ENCODE measurements around the gene C19orf12.

DNA sequence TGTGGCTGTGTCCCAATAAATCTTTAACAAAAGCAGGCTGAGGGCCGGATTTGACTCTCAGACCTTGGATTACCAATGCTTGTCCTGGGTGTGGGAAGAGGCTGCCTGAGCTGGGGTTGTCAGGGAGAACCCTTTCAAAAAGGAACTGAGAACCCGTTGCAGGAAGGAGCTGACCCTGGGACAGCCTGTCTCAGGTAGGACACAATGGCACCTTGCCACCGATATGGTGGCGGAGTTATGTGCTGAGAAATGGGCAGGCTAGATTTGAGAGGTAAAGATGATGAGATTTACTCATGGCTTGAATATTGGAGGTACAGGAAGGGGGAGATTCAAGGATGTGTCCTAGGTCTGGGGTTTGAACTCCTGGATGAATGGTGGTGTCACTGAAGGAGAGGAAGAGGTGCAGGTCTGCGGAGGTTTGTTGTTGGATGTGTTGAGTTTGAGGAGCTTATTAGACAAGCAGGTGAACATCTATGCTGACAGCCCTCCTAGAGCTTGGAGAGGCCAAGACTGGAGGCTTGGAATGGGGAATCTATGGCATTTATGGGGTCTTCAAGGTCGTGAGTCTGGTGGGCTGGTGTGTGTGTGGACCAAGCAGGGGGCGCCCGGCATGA is 42.6 kb downstream of the C19orf12 start:
- TF ChIP-seq POLR2AphosphoS5 (IDR thresholded peaks at IDR 0.05) (no peak), POLR2A (IDR thresholded peaks at IDR 0.05; ENCODE audit: low read depth) (no peak)
- TF ChIP-seq, protein P1, sequence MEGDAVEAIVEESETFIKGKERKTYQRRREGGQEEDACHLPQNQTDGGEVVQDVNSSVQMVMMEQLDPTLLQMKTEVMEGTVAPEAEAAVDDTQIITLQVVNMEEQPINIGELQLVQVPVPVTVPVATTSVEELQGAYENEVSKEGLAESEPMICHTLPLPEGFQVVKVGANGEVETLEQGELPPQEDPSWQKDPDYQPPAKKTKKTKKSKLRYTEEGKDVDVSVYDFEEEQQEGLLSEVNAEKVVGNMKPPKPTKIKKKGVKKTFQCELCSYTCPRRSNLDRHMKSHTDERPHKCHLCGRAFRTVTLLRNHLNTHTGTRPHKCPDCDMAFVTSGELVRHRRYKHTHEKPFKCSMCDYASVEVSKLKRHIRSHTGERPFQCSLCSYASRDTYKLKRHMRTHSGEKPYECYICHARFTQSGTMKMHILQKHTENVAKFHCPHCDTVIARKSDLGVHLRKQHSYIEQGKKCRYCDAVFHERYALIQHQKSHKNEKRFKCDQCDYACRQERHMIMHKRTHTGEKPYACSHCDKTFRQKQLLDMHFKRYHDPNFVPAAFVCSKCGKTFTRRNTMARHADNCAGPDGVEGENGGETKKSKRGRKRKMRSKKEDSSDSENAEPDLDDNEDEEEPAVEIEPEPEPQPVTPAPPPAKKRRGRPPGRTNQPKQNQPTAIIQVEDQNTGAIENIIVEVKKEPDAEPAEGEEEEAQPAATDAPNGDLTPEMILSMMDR (IDR thresholded peaks at IDR 0.05), result no peak

Measured in esophagus muscularis mucosa (tissue), 3 donors.